ENCODE data around the gene SLC5A1. TPM values are rescaled to one million over a fixed set of nuclear protein-coding genes. Genes with fewer than 3 reads are reported as not detected.

Gene SLC5A1
- polyA plus RNA-seq, 2 of the 4 experiments (the other 2 are of a cell fraction): 0.03 to 0.04 TPM

DNA sequence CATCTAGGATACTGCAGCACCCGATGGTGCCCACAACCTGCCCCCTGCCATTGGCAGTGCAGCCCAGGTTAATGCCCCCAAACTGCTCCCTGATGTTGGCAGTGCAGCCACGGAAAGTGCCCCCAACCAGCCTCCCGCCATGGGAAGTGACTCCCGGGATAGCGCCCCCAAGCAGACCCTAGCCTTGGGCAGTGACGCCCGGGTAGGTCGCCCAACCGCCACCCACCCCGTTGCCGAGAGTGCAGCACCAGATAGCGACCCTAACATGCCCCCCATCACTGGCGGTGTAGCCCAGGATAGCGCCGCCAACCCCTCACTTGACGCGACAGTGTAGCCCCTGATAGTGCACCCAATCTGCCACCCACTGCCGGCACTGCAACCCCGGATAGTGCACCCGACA is 77.5 kb downstream of the SLC5A1 start (continued):
- TF ChIP-seq ZNF302 (CRISPR knock-in tag; IDR thresholded peaks at IDR 0.05) (no peak), ZSCAN20 (CRISPR knock-in tag; IDR thresholded peaks at IDR 0.05) (no peak)
- TF ChIP-seq, protein P1, sequence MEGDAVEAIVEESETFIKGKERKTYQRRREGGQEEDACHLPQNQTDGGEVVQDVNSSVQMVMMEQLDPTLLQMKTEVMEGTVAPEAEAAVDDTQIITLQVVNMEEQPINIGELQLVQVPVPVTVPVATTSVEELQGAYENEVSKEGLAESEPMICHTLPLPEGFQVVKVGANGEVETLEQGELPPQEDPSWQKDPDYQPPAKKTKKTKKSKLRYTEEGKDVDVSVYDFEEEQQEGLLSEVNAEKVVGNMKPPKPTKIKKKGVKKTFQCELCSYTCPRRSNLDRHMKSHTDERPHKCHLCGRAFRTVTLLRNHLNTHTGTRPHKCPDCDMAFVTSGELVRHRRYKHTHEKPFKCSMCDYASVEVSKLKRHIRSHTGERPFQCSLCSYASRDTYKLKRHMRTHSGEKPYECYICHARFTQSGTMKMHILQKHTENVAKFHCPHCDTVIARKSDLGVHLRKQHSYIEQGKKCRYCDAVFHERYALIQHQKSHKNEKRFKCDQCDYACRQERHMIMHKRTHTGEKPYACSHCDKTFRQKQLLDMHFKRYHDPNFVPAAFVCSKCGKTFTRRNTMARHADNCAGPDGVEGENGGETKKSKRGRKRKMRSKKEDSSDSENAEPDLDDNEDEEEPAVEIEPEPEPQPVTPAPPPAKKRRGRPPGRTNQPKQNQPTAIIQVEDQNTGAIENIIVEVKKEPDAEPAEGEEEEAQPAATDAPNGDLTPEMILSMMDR (IDR thresholded peaks at IDR 0.05): no peak
- TF ChIP-seq, protein P2, sequence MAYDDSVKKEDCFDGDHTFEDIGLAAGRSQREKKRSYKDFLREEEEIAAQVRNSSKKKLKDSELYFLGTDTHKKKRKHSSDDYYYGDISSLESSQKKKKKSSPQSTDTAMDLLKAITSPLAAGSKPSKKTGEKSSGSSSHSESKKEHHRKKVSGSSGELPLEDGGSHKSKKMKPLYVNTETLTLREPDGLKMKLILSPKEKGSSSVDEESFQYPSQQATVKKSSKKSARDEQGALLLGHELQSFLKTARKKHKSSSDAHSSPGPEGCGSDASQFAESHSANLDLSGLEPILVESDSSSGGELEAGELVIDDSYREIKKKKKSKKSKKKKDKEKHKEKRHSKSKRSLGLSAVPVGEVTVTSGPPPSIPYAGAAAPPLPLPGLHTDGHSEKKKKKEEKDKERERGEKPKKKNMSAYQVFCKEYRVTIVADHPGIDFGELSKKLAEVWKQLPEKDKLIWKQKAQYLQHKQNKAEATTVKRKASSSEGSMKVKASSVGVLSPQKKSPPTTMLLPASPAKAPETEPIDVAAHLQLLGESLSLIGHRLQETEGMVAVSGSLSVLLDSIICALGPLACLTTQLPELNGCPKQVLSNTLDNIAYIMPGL (CRISPR knock-in tag; IDR thresholded peaks at IDR 0.05; ENCODE audit: borderline replicate concordance): no peak

DNA sequence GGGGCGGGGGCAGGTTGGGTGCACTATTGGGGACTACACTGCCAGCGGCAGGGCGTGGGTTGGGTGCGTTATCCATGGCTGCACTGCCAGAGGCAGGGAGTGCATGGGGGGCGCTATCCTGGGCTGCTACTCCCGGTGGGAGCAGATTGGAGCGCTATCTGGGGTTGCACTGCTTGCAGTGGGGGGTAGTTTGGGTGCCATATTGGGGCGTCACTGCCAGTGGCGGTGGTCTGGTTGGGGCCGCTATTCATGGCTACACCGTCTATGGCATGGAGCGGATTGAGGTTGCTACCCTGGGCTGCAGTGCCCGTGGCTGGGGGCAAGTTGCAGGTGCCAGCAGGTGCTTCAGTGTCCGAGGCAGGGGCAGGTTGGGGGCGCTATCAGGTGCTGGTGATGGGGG is 79.8 kb downstream of the SLC5A1 start:
- Histone ChIP-seq H3K27ac (no peak overlapping the region), H3K4me1 (no peaks in the 10 kb centered on the region), H3K9me3 (no peaks in the 10 kb centered on the region), H3K4me3 (no peak overlapping the region), H3K4me2 (no peak overlapping the region)
- CTCF ChIA-PET: no interaction called here
- POLR2A ChIA-PET: no interaction called here
- 49% methylated on average over 5 of the region's 15 CpGs for WGBS (ENCODE audit: missing lambda C conversion rate)
- TF ChIP-seq HOXB5 (CRISPR knock-in tag; IDR thresholded peaks at IDR 0.05) (no peak), JUN (IDR thresholded peaks at IDR 0.05) (no peak)
- TF ChIP-seq, protein P1 (IDR thresholded peaks at IDR 0.05): no peak
- FAIRE-seq: no peak
- DNase-seq (ENCODE audit: low read depth in 1 of 2, low spot score in 1 of 2): no peak
- ATAC-seq: no peak

DNA sequence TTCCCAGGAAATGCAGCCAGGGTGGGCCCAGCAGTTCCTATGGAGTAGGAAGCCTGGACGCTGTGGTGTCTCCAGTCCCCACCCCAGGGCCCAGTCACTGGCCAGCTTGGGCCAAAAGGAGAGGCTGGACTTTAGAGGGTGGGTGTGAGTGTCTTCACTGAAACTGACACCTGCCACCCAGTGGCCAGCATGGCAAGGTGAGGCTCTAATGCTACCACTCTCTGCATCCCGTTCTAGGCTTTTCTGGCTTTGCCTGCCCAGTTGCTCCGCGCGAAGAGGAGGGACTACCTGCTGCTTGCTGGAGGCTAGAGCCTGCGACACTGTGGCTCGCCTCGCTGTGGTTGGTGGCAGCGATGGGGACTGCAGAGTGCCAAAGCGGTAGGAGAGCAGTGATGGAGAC is 80.6 kb downstream of the SLC5A1 start:
- Histone ChIP-seq H3K9me3 (no peaks in the 10 kb centered on the region), H3K4me2 (no peak overlapping the region), H3K4me3 (no peak overlapping the region), H3K27ac (no peak overlapping the region), H3K4me1 (no peaks in the 10 kb centered on the region)
- 20% methylated on average over 5 of the region's 10 CpGs for WGBS (ENCODE audit: missing lambda C conversion rate)
- TF ChIP-seq RAD21 (conservative IDR thresholded peaks at IDR 0.05 in 1 of 2, IDR thresholded peaks at IDR 0.05 in 1 of 2) (peak; percentile 36 to 37; a peak in 4 of 5 replicates), SMC3 (IDR thresholded peaks at IDR 0.05) (peak; percentile 40), JUN (IDR thresholded peaks at IDR 0.05) (no peak)
- TF ChIP-seq, protein P1 (IDR thresholded peaks at IDR 0.05): peak; percentile 31; the same call in 1 of the 3 replicates
- DNase-seq (ENCODE audit: low read depth in 1 of 2, low spot score in 1 of 2): peak in 1 of 2 experiments; percentile 31
- ATAC-seq: peak; percentile 88 to 92
- FAIRE-seq: no peak
- POLR2A ChIA-PET: no interaction called here
- CTCF ChIA-PET: no interaction called here

DNA sequence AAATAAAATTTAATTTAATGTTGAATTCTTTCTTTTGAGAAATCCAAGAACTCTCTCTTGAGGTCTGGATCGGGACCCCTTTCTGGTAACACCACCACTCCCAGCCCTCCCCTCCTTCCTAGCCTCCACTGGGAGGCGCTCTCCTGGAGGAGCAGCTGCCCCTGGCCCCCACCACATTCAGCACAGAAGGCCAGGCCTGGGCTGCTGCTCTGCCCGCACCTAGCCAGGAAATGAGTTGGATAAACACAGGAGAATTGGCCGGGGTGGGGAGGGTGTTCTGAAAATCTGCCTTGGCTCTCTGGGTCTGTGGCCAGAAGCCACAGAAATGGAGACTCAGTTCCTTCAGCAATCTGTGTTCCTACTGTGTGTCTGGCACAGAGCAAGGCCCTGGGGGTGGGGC is 84.8 kb downstream of the SLC5A1 start:
- Histone ChIP-seq H3K4me2 (no peak overlapping the region), H3K4me3 (no peak overlapping the region), H3K9me3 (no peaks in the 10 kb centered on the region), H3K4me1 (no peaks in the 10 kb centered on the region), H3K27ac (no peak overlapping the region)
- ChIA-PET CTCF (interaction anchor here (0.6 to 1.1 kb wide), 2 partner anchors 9 to 25 kb away, joined by 3 read pairs; no protein-coding TSS in a partner anchor), POLR2A (no interaction called here)
- WGBS (ENCODE audit: missing lambda C conversion rate): 62% methylated on average over 2 of the region's 4 CpGs
- no peak for FAIRE-seq
- ATAC-seq: no peak
- no peak for DNase-seq (ENCODE audit: low read depth in 1 of 2, low spot score in 1 of 2)
- no peak for TF ChIP-seq CBX2 (IDR thresholded peaks at IDR 0.05; ENCODE audit: borderline replicate concordance, low read depth)
- TF ChIP-seq ZSCAN20 (CRISPR knock-in tag; IDR thresholded peaks at IDR 0.05): no peak
- TF ChIP-seq, protein P1 (IDR thresholded peaks at IDR 0.05): no peak
- TF ChIP-seq EP300 (IDR thresholded peaks at IDR 0.05): no peak
- no peak for TF ChIP-seq FOXS1 (CRISPR knock-in tag; IDR thresholded peaks at IDR 0.05)
- no peak for TF ChIP-seq RAD21 (conservative IDR thresholded peaks at IDR 0.05 in 1 of 2, IDR thresholded peaks at IDR 0.05 in 1 of 2)
- no peak for TF ChIP-seq NR3C1 (IDR thresholded peaks at IDR 0.05)
- TF ChIP-seq, protein P3, sequence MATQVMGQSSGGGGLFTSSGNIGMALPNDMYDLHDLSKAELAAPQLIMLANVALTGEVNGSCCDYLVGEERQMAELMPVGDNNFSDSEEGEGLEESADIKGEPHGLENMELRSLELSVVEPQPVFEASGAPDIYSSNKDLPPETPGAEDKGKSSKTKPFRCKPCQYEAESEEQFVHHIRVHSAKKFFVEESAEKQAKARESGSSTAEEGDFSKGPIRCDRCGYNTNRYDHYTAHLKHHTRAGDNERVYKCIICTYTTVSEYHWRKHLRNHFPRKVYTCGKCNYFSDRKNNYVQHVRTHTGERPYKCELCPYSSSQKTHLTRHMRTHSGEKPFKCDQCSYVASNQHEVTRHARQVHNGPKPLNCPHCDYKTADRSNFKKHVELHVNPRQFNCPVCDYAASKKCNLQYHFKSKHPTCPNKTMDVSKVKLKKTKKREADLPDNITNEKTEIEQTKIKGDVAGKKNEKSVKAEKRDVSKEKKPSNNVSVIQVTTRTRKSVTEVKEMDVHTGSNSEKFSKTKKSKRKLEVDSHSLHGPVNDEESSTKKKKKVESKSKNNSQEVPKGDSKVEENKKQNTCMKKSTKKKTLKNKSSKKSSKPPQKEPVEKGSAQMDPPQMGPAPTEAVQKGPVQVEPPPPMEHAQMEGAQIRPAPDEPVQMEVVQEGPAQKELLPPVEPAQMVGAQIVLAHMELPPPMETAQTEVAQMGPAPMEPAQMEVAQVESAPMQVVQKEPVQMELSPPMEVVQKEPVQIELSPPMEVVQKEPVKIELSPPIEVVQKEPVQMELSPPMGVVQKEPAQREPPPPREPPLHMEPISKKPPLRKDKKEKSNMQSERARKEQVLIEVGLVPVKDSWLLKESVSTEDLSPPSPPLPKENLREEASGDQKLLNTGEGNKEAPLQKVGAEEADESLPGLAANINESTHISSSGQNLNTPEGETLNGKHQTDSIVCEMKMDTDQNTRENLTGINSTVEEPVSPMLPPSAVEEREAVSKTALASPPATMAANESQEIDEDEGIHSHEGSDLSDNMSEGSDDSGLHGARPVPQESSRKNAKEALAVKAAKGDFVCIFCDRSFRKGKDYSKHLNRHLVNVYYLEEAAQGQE (IDR thresholded peaks at IDR 0.05): no peak
- TF ChIP-seq CHD2 (IDR thresholded peaks at IDR 0.05; ENCODE audit: low read length, partially characterized antibody): no peak

Data from A549 (cell line).